Thyroid gland (tissue), 4 donors: Measurements from ENCODE around the gene DAPK1.

Source experiments
- CTCF ChIP-seq, 6 experiments: fragments of 200-600 bp in 3 of 6; fragments of 450-650 bp in 3 of 6; sonication (generic) in 3 of 6; IDR thresholded peaks; one replicate each; pipeline ENCODE4 v1.5.1; 2016 to 2019; ENCODE audit warnings: antibody characterized with exemption in 6 of 6, mild to moderate bottlenecking in 2 of 6, inconsistent platforms in 1 of 6, moderate library complexity in 1 of 6
- POLR2A ChIP-seq, 2 donors: fragments of 450-650 bp; IDR thresholded peaks; one replicate each; pipeline ENCODE4 v1.6.1; 2017; ENCODE audit warnings: antibody characterized with exemption in 2 of 2, mild to moderate bottlenecking in 2 of 2, moderate library complexity in 1 of 2

DNA sequence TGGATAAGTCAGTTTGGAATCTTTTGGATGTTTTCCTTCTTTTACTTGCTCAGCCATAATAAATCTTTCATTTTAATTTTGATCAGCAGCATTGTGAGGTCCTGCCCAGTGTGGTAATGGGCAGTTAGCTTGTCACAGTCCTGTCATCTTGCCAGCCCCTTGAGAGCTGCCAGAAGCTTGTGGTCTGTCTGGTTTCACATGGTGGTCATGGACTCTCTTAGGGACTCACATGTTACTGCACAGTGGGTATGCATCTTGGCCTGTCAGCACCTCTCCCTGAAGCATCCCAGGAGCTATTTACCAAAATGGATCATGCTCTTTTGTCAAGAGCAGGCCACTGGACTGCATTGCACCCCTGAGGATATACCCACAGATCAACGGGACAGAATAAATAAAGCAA, 60.3 kb downstream of the DAPK1 start:
- no peak for TF ChIP-seq CTCF (IDR thresholded peaks at IDR 0.05)
- TF ChIP-seq POLR2A (IDR thresholded peaks at IDR 0.05), result no peak
